ENCODE results near the gene LRGUK.
"Not testable (repeated sequence)": the region's sequence is repeated elsewhere in the genome, so short reads cannot be mapped to it uniquely, and the experiment has no call there.

DNA sequence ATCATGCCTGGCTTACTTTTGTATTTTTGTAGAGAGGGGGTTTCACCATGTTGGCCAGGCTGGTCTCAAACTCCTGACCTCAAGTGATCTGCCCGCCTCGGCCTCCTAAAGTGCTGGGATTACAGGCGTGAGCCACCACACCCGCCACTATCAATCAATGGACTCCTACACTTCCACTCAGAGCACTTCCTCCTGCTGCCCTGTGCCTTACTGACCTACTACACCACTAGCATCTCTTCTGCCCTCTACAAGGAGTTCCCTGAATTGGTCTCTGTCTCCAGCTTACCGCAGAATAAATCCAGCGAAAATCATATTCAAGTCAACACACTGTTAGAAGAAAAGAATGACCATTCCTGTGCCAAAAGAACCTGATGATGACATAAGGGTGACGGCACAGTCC, 168.8 kb downstream of the LRGUK start:
- TF ChIP-seq POLR2AphosphoS5 (IDR thresholded peaks at IDR 0.05; ENCODE audit: borderline replicate concordance, low read depth, low read length); EZH2 (IDR thresholded peaks at IDR 0.05): not testable (repeated sequence)
